Omental fat pad (tissue), 4 donors: Measurements from ENCODE around the gene MTF1. TPM values are rescaled to one million over a fixed set of nuclear protein-coding genes. Genes with fewer than 3 reads are reported as not detected.
"Not testable (repeated sequence)": the region's sequence is repeated elsewhere in the genome, so short reads cannot be mapped to it uniquely, and the experiment has no call there.

ENCODE experiments used
- ATAC-seq: fragments of 150-250 bp; one replicate; pipeline ENCODE4 v1.9.1; 2016; ENCODE audit warnings: mild to moderate bottlenecking, moderate library complexity; ENCODE audit not compliant: low FRiP score
- DNase-seq: peaks from one replicate; pipeline ENCODE4 v3.0.0-alpha.2; 2019; ENCODE audit warnings: low spot score
- total RNA-seq, 4 donors: library from RNA; depleted of rRNA; stranded (reverse); fragments of >200 nt; gene quantifications; one replicate each; pipeline ENCODE4 v1.1.0, GENCODE V29; 2016
- TF ChIP-seq, protein P1 (sequence below), 3 donors: fragments of 450-650 bp; IDR thresholded peaks; one replicate each; pipeline ENCODE4 v1.5.1; 2016 to 2017; ENCODE audit warnings: antibody characterized with exemption in 3 of 3, mild to moderate bottlenecking in 3 of 3, moderate library complexity in 2 of 3

Gene MTF1
- total RNA-seq, 4 donors from 2014 or later: 6.0 to 9.0 (median 7.2) TPM

DNA sequence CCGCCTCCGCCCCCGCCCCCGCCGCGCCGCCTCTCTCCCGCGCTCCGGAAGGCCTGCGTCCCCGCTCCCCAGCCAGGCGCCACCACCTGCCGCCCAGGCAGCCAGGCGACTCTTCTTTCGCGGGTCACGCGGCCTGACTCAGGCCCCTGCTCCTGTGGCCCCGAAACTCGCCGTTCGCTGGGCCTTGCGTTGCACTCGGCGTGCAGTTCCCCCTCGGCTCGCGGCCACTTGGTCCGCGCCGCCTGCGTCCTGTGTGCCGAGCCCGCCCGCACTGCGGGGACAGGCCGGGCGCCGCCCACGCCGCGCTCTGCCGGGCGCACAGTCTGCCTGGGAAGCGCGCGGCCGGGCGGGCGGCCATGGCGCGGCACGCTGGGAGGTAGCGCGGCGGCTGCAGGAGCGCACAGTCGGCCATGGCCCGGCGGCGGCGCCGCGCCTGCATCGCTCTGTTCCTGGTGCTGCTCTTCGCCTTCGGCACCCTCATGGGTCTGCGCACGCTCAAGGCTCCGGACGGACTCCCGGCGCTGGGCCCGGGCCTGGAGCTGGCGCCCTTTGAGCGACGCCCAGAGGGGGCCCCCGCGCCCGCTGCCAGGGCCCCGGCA, 65.5 kb downstream of the MTF1 start, which contains the start of gene MANEAL:
TSS of gene MANEAL (plus strand) at position 75 of the 599 bp plus-strand sequence. CDS start at position 411, 336 bp downstream.
- TF ChIP-seq, protein P1, sequence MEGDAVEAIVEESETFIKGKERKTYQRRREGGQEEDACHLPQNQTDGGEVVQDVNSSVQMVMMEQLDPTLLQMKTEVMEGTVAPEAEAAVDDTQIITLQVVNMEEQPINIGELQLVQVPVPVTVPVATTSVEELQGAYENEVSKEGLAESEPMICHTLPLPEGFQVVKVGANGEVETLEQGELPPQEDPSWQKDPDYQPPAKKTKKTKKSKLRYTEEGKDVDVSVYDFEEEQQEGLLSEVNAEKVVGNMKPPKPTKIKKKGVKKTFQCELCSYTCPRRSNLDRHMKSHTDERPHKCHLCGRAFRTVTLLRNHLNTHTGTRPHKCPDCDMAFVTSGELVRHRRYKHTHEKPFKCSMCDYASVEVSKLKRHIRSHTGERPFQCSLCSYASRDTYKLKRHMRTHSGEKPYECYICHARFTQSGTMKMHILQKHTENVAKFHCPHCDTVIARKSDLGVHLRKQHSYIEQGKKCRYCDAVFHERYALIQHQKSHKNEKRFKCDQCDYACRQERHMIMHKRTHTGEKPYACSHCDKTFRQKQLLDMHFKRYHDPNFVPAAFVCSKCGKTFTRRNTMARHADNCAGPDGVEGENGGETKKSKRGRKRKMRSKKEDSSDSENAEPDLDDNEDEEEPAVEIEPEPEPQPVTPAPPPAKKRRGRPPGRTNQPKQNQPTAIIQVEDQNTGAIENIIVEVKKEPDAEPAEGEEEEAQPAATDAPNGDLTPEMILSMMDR (IDR thresholded peaks at IDR 0.05): no peak
- ATAC-seq (peak; percentile 58), DNase-seq (no peak)

DNA sequence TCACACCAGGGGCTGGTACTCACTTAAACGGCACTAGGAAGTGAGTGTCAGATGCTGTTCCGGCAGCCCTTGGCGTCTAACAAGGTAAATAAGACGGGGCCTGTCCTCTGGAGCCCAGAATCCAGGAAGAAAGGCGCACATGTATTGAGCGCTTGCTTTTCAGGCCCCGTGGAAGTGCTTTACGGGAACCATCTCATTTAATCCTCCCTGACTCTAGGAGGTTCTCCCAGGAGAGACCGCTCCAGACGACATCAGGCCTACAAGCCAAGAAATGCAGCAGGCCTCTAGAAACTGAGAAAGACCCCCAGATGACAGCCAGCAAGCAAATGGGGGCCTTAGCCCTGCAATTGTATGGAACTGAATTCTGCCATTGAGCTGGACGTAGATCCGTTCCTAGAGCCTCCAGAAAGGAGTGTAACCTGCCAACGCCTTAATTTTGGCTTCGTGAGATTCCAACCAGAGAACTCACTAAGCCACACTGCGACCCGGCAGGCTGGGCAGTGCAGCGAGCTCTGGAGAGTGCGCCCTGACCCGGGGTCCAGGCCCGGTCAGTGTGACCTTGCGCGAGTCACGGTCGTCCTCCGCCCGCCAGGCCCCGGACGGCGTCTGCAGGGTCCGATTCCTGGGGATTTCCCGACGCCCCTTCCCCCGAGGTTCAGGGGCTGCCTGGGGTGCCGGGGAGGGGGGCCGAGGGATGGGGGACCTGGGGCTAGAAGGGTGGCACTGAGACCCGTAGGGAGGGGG, 66.3 kb downstream of the MTF1 start:
- DNase-seq (no peak), ATAC-seq (no peak)
- TF ChIP-seq, protein P1 (IDR thresholded peaks at IDR 0.05): no peak

DNA sequence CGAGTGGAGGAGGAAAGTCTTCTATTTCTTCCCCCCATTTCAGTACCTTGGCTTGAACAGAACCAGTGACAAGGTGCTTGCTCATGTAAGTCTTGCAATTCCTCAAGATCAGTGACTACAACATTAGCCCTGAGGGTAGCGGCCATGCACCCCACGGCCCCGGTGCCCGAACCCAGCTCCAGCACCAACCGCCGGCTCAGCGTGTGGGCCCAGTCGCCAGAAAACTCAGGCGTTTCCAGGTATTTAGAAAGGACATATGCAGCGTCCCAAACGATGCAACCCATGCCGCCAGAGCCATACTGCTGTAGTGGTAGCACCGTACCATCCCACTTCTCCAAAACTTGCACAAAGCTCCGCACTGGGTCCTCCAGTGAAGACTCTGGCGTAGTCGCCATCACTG, 76.9 kb downstream of the MTF1 start:
- DNase-seq: no peak
- TF ChIP-seq, protein P1 (IDR thresholded peaks at IDR 0.05): no peak
- no peak for ATAC-seq

DNA sequence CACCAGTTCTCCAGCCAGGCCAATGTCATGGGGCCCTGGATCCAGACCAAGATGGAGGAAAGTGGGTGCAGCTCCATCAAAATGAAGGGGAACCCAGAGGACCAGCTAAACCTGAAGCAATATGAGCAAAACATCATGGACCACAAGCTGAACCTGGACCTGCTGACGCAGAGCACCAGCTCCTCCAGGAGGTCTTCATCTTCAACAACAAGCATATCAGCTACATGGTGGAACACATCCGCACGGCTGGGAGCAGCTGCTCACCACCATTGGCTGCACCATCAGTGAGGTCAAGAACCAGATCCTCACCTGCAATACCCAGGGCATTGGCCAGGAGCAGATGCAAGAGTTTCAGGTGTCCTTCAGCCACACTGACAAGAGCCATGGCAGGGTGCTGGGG, 80.7 kb downstream of the MTF1 start:
- DNase-seq (no peak), ATAC-seq (no peak)
- TF ChIP-seq, protein P1 (IDR thresholded peaks at IDR 0.05): no peak

DNA sequence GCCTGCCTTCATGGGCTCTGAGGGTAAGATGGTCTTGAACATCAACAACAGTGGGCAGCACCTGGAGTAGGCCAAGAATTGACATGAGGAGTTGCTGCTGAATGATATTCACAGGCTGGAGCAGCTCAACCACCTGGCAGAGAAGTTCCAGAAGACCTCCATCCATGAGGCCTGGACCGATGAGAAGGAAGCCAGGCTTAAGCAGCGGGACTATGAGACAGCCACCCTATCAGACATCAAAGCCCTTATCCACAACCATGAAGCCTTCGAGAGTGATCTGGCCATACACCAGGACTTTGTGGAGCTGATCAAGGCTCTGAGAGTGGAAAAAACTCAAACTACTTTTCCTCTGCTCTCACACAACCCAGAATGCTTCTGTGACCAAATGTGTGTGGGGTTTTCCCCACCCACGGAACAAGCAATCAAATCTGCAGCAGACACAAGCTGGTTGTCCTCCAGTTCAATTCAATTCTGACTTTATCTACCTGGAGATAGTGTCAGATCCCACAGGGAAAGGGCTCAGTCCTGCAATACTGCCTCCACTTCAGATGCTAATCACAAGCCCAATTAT, 82.4 kb downstream of the MTF1 start:
- no peak for ATAC-seq

DNA sequence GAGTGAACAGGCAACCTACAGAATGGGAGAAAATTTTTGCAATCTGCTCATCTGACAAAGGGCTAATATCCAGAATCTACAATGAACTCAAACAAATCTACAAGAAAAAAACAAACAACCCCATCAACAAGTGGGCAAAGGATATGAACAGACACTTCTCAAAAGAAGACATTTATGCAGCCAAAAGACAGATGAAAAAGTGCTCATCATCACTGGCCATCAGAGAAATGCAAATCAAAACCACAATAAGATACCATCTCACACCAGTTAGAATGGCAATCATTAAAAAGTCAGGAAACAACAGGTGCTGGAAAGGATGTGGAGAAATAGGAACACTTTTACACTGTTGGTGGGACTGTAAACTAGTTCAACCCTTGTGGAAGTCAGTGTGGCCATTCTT, 88.0 kb downstream of the MTF1 start:
- DNase-seq, ATAC-seq: not testable (repeated sequence)

More for the DNA sequence above, 82.4 kb downstream of the MTF1 start:
- TF ChIP-seq, protein P1 (IDR thresholded peaks at IDR 0.05): no peak
- DNase-seq: no peak

DNA sequence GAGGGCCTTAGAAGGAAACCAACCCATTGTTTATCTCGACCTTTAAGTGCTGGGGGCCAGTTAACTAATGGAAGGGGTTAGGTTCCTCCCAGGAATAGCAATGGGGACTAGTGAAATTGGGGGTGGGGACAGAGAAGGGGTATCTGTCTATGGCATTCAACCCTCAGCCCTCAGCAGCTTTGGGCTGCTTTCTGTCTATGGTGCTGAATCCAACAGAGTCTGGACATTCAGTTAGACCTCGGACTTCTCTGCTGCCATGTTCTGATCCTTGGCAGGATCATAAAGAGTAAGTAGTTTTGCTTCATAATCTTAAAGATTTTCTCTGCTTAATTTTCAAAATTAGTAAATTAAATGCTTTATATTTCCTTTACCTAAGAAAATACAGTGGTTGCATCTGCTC, 91.9 kb downstream of the MTF1 start:
- DNase-seq: no peak
- TF ChIP-seq, protein P1 (IDR thresholded peaks at IDR 0.05): no peak
- ATAC-seq: no peak
